GM19467 (cell line): ENCODE measurements around the gene ELP1.
"Not testable (repeated sequence)": the region's sequence is repeated elsewhere in the genome, so short reads cannot be mapped to it uniquely, and the experiment has no call there.

ENCODE experiments used
- ATAC-seq: cut with Tn5 transposase; IDR thresholded peaks from one replicate; pipeline ENCODE4 v1.9.1; 2021; ENCODE audit warnings: mild to moderate bottlenecking, moderate library complexity; ENCODE audit not compliant: unreplicated experiment

ELP1 gene

DNA sequence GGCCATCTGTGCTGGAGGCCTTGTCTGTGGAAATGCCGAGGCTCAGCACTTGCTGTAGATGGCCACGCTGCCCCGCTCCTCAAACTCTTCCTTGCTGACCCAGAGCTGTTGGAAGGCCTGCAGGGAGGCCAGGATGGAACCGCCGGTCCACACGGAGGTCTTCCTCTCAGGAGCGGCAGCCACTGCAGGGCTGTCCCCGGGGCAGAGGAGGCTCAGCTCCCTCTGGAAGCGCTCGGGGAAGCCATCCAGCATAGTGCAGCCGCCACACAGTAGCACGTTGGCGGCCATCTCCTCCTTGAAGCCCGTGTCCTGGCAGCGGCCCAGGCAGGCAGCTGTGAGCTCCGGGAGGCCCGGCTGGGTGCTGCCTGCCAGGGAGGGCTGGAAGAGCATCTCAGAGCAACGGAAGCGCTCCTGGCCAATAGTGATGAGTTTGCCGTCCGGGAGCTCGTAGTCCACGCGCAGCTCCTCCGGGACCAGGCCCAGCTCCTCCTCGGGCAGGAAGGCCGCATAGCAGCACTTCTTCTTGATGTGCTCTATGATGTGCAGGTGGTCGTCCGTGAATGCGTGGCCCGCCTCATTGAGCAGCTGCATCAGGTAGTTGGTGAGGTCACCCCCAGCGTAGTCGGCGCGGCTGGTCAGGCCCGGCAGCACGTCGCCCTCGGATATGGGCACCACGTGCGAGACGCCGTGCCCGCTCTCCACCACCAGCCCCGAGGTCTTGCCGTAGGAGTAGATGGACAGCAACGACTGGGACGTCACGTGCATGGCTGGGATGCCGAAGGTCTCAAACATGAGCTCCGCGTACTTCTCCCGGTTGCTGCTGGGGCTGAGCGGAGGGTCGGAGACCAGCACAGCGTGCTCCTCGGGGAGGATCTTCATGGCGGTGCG, 79.0 kb downstream of the ELP1 start:
- no peak for ATAC-seq

- ATAC-seq, result no peak
These were observed 79.8 kb downstream of the ELP1 start for GRCh38 chr9:108854094-108854493.

DNA sequence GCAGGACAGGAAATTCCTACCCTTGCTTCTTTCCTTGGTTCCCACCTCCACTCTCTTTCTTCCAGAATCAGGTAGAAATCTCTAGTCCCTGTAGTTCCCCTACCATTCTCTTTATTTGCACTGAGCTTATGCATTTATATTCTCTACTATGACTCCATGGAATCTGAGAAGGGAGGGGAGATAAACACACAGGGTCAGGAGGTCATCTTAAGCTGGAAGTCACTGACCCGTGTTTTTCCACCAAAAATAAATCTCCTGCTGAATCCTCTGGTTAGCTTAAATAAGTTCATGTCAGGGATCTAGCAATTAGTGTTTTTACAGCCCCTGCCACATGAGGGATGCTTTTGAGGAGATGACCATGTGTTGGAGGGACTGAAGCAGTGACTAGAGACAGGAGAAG, 81.8 kb downstream of the ELP1 start:
- ATAC-seq, result no peak

- ATAC-seq, result no peak
These were observed 82.8 kb downstream of the ELP1 start for GRCh38 chr9:108851138-108851537.

DNA sequence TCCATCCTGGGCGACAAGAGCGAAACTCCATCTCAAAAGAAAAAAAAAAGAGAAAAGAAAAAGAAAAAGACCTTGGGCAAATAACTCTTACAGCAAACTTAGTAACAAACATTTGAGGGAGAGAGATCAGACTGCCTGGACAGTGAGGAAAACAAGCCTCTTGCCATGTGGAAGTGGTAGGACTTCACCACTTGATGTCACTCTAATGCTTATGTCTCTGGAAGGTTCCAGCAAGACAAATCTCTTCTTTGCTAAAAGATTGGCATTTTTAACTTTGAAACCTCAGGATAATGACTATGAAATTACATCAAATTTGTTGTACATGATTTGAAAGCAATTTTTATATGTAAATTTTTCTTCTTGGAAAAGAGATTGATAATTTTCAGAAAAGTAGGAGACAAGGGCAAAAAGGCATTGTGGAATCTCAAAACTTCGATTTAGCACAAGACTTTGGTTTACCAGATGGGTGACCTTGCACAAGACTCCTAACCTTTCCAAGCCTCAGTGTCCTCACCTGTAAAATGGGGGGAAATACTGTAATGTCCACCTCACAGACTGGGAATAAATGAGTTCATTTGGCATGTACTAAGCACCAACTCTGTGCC, 83.5 kb downstream of the ELP1 start:
- ATAC-seq, result no peak

DNA sequence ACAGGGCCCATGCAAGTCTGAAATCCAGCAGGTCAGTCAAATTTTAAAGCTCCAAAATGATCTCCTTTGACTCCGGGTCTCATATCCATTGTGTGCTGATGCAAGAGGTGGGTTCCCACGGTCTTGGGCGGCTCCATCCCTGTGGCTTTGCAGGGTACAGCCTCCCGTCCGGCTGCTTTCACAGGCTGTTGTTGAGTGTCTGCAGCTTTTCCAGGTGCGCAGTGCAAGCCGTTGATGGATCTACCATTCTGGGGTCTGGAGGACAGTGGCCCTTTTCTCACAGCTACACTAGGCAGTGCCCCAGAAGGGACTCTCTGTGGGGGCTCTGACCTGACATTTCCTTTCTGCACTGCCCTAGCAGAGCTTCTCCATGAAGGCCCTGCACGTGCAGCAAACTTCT, 85.6 kb downstream of the ELP1 start:
- not testable (repeated sequence) for ATAC-seq

- ATAC-seq, result no peak
These were observed 88.0 kb downstream of the ELP1 start for GRCh38 chr9:108845947-108846346.

GRCh38 chr9:108845507-108845906, 88.4 kb downstream of the ELP1 start:
- ATAC-seq, result no peak

- ATAC-seq, result no peak
These were observed 89.1 kb downstream of the ELP1 start for GRCh38 chr9:108844856-108845255.

GRCh38 chr9:108844391-108844790, 89.5 kb downstream of the ELP1 start:
- ATAC-seq, result no peak

GRCh38 chr9:108842610-108843295, 91.2 kb downstream of the ELP1 start:
- ATAC-seq, result no peak

GRCh38 chr9:108839561-108839960, 94.4 kb downstream of the ELP1 start:
- not testable (repeated sequence) for ATAC-seq

DNA sequence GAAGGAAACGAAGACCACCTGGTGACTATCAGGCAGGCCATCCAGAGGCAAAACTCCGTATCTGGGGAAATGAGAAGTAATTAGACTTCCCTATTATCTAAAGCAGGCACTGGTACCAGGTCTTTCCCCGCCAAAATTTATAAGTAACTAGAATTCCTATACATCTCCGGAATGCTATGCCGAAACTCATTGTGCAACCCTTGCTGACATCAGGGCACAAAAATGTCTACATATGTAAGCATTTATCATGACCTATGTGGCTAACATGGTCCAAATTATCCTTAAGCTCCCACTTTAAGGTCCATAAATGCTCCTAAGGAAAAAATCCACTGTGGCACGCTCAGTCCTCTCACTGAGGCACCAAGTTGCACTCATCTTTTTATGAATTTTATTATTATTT, 95.9 kb downstream of the ELP1 start:
- no peak for ATAC-seq

DNA sequence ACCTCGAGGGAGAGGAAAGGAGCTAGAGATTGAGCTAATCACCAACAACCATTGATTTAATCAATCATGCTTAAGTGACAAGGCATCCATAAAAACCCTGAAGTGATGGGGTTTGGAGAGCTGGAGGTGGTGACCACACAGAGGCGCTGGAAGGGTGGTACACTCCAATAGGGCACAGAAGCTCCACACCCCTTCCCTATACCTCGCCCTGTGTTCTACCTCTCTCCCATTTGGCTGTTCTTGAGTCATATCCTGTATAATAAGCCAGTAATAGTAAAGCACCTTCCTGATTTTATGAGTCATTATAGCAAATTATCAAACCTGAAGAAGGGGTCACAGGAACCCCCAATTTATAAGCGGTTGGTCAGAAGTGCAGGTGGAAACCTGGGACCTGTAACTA, 96.4 kb downstream of the ELP1 start:
- no peak for ATAC-seq

DNA sequence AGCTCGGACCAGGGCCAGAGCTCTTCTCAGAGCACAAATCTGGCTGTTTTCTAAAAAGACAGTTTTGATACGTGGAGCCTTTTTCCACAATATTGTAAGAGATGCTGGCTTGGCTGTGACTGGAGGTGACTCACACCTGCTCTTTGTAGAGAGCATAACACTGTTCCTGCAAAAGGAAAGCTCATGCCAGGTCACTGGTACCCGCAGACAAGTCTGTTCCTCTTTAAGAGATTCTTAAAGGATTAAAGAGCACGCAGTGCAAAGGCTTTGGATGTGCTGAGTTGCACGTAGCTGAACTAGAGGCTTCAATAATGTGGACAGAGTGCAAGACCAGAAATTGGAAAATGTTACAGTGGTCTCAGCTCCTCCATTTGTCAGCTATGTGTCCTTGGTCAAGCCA, 97.1 kb downstream of the ELP1 start:
- no peak for ATAC-seq

GRCh38 chr9:108836319-108836718, 97.6 kb downstream of the ELP1 start:
- ATAC-seq, result no peak

GRCh38 chr9:108835831-108836230, 98.1 kb downstream of the ELP1 start:
- ATAC-seq, result no peak

GRCh38 chr9:108834959-108835665, 98.8 kb downstream of the ELP1 start:
- ATAC-seq, result no peak

GRCh38 chr9:108832179-108832500, 101.8 kb downstream of the ELP1 start:
- no peak for ATAC-seq

DNA sequence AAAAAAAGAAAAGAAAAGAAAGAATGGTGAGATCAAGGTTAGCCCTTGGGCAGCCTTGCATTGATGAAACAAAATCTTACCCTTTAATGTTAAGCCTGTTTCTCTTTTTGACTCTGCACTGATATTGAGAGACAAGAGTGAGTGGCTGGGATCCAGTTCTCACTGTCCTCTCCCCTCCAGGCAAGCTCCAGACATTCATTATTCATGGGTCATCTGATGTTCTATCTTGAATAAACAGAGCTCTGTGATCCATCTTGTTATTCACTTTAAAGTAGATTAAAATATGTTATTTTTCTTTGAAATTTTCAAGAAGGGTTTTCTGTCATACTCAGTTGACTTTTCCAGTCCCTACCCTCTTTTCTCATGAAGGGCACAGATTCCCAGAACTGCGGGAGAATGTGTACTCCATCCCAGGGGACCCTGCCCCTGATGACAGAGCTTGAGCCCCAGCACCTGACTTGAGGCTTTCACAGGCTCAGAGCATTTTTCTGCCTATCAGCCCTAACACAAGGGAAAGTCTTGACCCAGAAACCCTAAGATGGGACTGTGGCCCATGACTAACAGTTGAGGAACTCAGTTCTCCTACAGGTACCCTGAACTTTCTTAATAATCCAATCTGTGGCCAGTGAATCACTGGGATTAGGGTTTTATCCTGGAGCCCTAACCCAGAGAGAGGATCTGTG, 102.3 kb downstream of the ELP1 start:
- no peak for ATAC-seq

GRCh38 chr9:108830272-108830671, 103.7 kb downstream of the ELP1 start:
- ATAC-seq, result no peak
